Measurements from ENCODE around the gene RBPMS2. TPM values are rescaled to one million over a fixed set of nuclear protein-coding genes. Genes with fewer than 3 reads are reported as not detected.

RBPMS2 gene
- total and polyA plus RNA-seq, 2 donors (not counting 1 experiment from before 2014, with no cell fraction given) = 0.47 to 0.63 TPM

- peak overlapping the region; percentile 62 for H3K4me2 ChIP-seq (replicated peaks; ENCODE audit: low read depth, low read length, poor library complexity, severe bottlenecking)
- no peaks in the 10 kb centered on the region for H3K27me3 ChIP-seq (replicated peaks in 1 of 4; ENCODE audit: control extremely low read depth in 1 of 4, control insufficient read depth in 3 of 4, insufficient read depth in 4 of 4, low read length in 3 of 4)
- Mint-ChIP-seq H3K4me3 (peak overlapping the region; percentile 37), H3K4me1 (peaks cover 66% of the 10 kb centered on the region), H3K9me3 (ENCODE audit: insufficient read depth) (no peaks in the 10 kb centered on the region), H3K27me3 (no peaks in the 10 kb centered on the region), H3K27ac (peak overlapping the region; percentile 62)
- H3K4me3 ChIP-seq (ENCODE audit: control extremely low read depth in 1 of 5, extremely low read depth in 1 of 5, insufficient read depth in 1 of 5, low read depth in 2 of 5, low read length in 4 of 5) = peak overlapping the region in 2 of 5 experiments; percentile 16 to 26
- ChIA-PET POLR2A (interaction anchor here (0.7 to 1.1 kb wide), 3 partner anchors 9 to 198 kb away, joined by 3 read pairs; no protein-coding TSS in a partner anchor), CTCF (interaction anchor here (1.0 to 25.3 kb wide), 5 partner anchors 10 to 210 kb away, joined by 3 to 549 read pairs (median 6); no protein-coding TSS in a partner anchor)
- no peak for TF ChIP-seq EZH2 (IDR thresholded peaks at IDR 0.05; ENCODE audit: borderline replicate concordance, insufficient read depth, low read depth, low read length, poor library complexity, severe bottlenecking)
- no peak for TF ChIP-seq CTCF (IDR thresholded peaks at IDR 0.05)
- peak overlapping the region; percentile 31 for H3K9ac ChIP-seq (ENCODE audit: low read length)
- H3K4me1 ChIP-seq (ENCODE audit: control insufficient read depth in 2 of 2, insufficient read depth in 2 of 2, low read length in 2 of 2) = peaks cover 50 to 57% of the 10 kb centered on the region in 2 donors
- ATAC-seq (ENCODE audit: low read depth) = peak; percentile 96
- H3K79me2 ChIP-seq (ENCODE audit: control insufficient read depth, insufficient read depth, low read length) = peaks cover 68% of the 10 kb centered on the region
- peak; percentile 91 for DNase-seq
- intact Hi-C loops (cut with micrococcal nuclease) = loop anchor here (1.0 kb wide), 1 partner anchor 8 kb away; no protein-coding TSS in a partner anchor
- H3K36me3 ChIP-seq (replicated peaks in 1 of 2; ENCODE audit: control extremely low read depth in 1 of 2, control insufficient read depth in 1 of 2, extremely low read depth in 1 of 2, insufficient read depth in 2 of 2, low read length in 1 of 2) = peaks cover under 1 to 20% of the 10 kb centered on the region in 2 experiments
- H3K9me3 ChIP-seq (ENCODE audit: control extremely low read depth in 1 of 3, control insufficient read depth in 2 of 3, insufficient read depth in 1 of 3, low read length in 2 of 3) = no peaks in the 10 kb centered on the region
- peaks cover 10% of the 10 kb centered on the region for H4K20me1 ChIP-seq (ENCODE audit: control insufficient read depth, insufficient read depth, low read length, poor library complexity, severe bottlenecking)
- H3K27ac ChIP-seq (ENCODE audit: low read length in 2 of 2) = peak overlapping the region; percentile 59 to 90
- peak overlapping the region; percentile 49 for H2AFZ ChIP-seq (ENCODE audit: insufficient read depth, low read depth, low read length, poor library complexity, severe bottlenecking)
- no CpG with 5 or more reads among the region's 6 CpGs for WGBS (ENCODE audit: insufficient coverage)
These were observed 79.8 kb downstream of the RBPMS2 start for GRCh38 chr15:64695561-64695992.

DNA sequence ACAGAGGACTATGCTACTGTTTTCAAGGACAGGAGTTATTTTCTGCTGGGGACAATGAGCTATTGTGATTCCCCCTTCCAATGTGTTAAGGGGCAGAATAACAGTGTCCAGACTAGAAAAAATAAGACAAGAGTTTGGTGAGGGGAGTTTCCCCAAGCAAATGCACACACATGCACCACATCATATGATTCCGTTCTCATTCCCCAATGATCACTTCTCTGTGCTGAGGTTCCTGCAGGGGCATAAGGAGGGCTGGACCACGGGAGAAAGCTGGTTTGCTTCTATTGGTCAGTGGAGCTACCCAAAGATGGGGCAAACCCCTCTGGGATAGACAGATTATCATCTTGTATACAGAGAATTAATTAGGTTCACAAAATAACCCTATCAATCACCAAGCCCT, 80.6 kb downstream of the RBPMS2 start:
- H3K9me3 Mint-ChIP-seq (ENCODE audit: insufficient read depth) = no peaks in the 10 kb centered on the region
- ATAC-seq (ENCODE audit: low read depth) = no peak
- peaks cover 0 to 21% of the 10 kb centered on the region in 2 experiments for H3K36me3 ChIP-seq (replicated peaks in 1 of 2; ENCODE audit: control extremely low read depth in 1 of 2, control insufficient read depth in 1 of 2, extremely low read depth in 1 of 2, insufficient read depth in 2 of 2, low read length in 1 of 2)
- H3K4me3 ChIP-seq (ENCODE audit: control extremely low read depth in 1 of 5, extremely low read depth in 1 of 5, insufficient read depth in 1 of 5, low read depth in 2 of 5, low read length in 4 of 5) = peak overlapping the region in 1 of 5 experiments; percentile 26
- H3K4me1 Mint-ChIP-seq = peaks cover 58% of the 10 kb centered on the region
- H3K27me3 ChIP-seq (replicated peaks in 1 of 4; ENCODE audit: control extremely low read depth in 1 of 4, control insufficient read depth in 3 of 4, insufficient read depth in 4 of 4, low read length in 3 of 4) = no peaks in the 10 kb centered on the region
- H3K9me3 ChIP-seq (ENCODE audit: control extremely low read depth in 1 of 3, control insufficient read depth in 2 of 3, insufficient read depth in 1 of 3, low read length in 2 of 3) = no peaks in the 10 kb centered on the region
- no peaks in the 10 kb centered on the region for H3K27me3 Mint-ChIP-seq
- TF ChIP-seq CTCF (IDR thresholded peaks at IDR 0.05) (no peak), EZH2 (IDR thresholded peaks at IDR 0.05; ENCODE audit: borderline replicate concordance, insufficient read depth, low read depth, low read length, poor library complexity, severe bottlenecking) (no peak)
- no peak for DNase-seq
- peak overlapping the region; percentile 49 for H2AFZ ChIP-seq (ENCODE audit: insufficient read depth, low read depth, low read length, poor library complexity, severe bottlenecking)
- peak overlapping the region; percentile 31 for H3K9ac ChIP-seq (ENCODE audit: low read length)
- H3K4me2 ChIP-seq (replicated peaks; ENCODE audit: low read depth, low read length, poor library complexity, severe bottlenecking) = peak overlapping the region; percentile 62
- peak overlapping the region; percentile 59 to 90 for H3K27ac ChIP-seq (ENCODE audit: low read length in 2 of 2)
- H3K27ac Mint-ChIP-seq = peak overlapping the region; percentile 62
- peaks cover 10% of the 10 kb centered on the region for H4K20me1 ChIP-seq (ENCODE audit: control insufficient read depth, insufficient read depth, low read length, poor library complexity, severe bottlenecking)
- peaks cover 61% of the 10 kb centered on the region for H3K79me2 ChIP-seq (ENCODE audit: control insufficient read depth, insufficient read depth, low read length)
- peaks cover 44 to 50% of the 10 kb centered on the region in 2 donors for H3K4me1 ChIP-seq (ENCODE audit: control insufficient read depth in 2 of 2, insufficient read depth in 2 of 2, low read length in 2 of 2)
- ChIA-PET CTCF (interaction anchor here (1.2 to 25.3 kb wide), 3 partner anchors 9 to 211 kb away, joined by 6 to 549 read pairs (median 84); no protein-coding TSS in a partner anchor), POLR2A (interaction anchor here (0.6 to 1.1 kb wide), 2 partner anchors 199 to 200 kb away, joined by 3 to 7 read pairs; no protein-coding TSS in a partner anchor)
- peak overlapping the region; percentile 47 for H3K4me3 Mint-ChIP-seq
- intact Hi-C loops (cut with micrococcal nuclease) = loop anchor here (1.0 kb wide), 1 partner anchor 8 kb away; no protein-coding TSS in a partner anchor
- no CpG with 5 or more reads among the region's 2 CpGs for WGBS (ENCODE audit: insufficient coverage)

Measured in B cell (primary cell).